SKM-1 (cell line): ENCODE data around the gene DUSP28.
"Not testable (repeated sequence)": the region's sequence is repeated elsewhere in the genome, so short reads cannot be mapped to it uniquely, and the experiment has no call there.

Experiments used
- DNase-seq: peaks from one replicate; lab custom pipeline; 2025; ENCODE audit not compliant: unreplicated experiment; lab: John Stamatoyannopoulos, UW

Gene DUSP28

DNA sequence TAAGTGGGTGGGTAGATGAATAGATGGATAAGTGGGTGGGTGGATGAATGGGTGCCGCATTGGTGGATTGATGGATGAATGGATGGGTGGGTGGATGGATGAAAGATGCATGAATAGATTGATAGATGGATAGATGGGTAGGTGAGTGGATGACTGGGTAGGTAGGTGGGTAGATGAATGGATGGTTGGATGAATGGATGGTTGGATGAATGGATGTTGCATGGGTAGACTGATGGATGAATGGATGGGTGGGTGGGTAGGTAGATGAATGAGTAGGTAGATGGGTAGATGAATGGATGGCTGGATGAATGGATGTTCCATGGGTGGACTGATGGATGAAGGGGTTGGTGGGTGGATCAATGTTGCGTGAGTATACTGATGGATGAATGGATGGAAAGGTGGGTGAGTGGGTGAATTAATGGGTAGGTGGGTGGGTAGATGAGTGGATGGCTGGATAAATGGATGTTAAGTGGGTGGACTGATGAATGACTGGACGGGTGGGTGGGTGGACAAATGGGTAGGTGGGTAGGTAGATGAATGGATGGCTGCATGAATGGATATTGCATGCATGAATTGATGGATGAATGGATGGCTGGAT, 32.9 kb upstream of the DUSP28 start:
- DNase-seq = no peak

DNA sequence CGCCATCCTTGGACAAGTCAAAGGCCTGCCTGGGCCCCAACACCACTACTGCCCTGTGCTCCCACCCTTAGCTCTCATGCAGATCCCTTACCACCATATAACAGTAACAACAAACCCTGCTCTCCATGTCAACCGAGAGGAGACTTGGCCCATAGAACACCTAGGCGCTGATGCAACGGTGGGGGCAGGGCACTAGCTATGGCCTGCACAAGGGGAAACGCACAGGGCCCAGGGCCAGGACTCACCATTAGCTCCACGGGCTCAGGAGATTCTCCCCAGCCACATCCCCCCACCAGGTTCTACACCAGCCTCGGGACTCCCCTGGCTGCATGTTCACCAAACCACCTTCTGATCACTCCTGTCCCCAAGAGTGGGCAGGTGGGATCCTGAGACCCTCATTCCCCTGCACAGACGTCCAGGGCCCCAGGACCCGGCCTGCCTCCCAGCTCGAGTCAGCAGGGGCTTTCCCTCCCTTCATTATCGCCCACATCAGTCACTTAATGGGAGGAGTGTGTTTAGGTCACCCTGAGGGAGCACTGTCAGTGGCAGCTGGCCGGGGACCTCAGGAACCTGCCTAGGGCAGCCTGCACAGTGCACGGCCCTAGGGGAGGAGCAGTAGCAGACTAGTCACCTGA, 31.6 kb upstream of the DUSP28 start:
- DNase-seq = no peak

DNA sequence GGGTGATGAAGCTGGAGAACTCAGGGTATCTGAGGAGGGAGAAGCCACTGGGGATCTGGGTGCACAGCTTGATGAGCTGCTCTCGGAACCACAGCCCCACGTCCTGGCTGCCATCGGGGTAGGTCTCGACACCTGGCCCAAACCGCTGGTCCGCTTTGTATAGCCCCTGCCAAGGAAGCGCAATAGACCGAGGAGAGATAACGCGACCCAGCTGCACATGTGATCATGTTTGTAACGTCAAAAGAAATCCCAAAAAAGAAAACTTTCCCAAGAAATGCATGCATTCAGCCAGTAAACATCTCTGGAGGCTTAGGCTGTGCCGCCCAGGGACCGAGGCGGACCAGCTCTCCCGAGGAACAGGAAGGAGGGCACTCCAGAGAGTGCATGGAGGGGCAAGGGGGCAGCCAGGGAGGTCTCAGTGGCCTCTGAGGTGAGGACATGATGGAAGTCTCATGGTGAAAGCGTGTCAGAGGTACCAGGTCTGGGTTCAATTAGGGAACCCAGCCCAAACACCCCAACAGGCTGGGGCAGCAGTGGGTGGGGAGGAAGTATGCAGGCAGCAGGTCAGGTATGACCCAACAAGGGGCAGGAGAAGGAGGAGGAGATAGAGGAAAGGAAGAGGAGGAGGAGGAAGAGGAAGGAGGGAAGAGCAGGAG, 30.7 kb upstream of the DUSP28 start:
- no peak for DNase-seq

DNA sequence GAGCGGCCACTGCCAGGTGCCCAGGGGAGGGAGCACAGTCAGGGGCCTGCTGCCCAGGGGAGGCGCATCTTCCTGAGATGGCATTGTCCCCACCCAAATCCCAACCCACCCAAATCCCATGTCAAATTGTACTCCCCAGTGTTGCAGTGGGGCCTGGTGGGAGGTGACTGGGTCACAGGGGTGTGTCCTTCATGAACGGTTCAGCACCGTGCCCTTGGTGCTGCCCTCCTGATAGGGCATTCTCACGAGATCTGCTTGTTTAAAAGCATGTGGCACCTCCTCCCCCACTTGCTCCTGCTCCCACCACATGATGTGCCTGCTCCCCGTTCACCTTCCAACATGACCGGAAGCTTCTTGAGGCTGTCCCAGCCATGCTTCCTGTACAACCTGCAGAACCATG, 30.0 kb upstream of the DUSP28 start:
- no peak for DNase-seq

DNA sequence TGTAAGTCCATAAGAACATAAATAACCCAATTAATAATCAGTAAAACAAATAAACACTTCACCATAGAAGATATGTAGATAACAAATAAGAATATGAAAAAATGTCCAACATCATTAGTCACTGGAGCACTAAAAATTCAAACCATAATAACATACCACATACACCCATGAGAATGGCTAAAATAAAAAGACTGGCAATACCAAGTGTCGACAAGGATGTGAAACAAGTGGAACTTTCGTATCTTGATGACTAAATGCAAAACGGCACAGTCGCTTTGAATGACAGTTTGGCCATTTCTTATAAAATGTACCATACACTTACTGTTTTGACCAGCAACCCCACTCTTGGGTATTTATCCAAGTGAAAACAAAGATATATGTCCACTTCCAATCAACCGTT, 29.1 kb upstream of the DUSP28 start:
- DNase-seq = no peak

DNA sequence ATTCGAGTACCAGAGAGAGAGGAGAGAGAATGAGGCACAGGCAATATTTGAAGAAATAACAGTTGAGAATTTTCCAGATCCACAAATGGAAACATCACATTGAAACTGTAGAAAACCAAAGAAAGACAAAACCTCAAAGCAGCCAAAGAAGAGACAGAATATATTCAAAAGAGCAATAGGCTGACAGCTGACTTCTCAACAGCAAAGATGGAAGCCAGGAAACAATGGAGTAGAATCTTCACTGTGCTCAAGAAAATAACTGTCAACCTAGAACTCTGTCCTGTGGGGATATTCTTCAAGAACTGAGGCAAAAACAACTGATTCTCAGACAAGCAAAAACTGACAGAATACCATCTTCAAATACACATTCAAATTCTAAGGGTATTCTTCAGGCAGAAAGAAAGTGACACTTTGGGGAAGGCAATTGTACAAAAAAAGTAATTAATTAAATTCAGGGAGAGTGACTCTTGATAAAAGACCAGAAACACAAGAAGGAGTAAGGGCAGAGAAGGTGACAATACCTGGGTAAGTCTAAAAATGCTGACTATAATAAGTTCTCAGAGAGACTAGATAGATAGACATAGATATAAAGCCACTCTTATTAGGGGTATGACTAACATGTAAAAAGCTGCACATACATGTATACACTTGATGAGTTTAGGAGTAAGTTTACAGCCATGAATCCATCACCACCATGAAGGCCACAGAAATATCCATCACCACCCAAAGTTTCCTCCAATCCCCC, 28.0 kb upstream of the DUSP28 start:
- DNase-seq = no peak

DNA sequence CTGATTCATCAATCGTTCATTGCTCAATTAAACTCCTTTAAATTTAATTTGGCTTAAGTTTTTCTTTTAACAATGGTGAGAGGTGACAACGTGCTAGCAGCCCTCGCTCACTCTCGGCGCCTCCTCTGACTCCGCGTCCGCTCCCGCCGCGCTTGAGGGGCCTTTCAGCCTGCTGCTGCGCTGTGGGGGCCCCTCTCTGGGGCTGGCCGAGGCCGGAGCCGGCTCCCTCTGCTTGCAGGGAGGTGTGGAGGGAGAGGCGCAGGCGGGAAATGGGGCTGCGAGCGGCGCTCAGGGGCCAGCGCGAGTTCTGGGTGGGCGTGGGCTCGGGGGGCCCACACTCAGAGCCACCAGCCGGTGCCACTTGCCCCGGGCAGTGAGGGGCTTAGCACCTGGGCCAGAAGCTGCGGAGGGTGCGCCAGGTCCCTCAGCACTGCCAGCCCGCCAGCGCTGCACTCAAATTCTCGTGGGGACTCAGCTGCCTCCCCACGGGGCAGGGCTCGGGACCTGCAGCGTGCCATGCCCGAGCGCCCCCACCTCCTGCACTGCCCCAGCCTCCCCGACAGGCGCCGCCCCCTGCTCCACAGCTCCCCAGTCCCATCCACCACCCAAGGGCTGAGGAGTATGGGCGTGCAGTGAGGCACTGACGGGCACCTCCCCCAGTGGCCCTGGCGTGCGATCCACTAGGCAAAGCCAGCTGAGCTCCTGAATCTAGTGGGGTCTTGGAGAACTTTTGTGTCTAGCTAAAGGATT, 22.0 kb upstream of the DUSP28 start:
- DNase-seq = no peak

DNA sequence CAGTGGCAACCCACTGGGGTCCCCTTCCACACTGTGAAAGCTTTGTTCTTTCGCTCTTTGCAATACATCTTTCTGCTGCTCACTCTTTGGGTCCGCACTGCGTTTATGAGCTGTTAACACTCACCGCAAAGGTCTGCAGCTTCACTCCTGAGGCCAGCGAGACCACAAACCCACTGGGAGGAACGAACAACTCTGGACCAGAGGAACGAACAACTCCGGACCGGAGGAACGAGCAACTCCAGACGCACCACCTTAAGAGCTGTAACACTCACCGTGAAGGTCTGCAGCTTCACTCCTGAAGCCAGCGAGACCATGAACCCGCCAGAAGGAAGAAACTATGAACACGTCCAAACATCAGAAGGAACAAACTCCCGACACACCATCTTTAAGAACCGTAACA, 21.1 kb upstream of the DUSP28 start:
- DNase-seq = not testable (repeated sequence)

DNA sequence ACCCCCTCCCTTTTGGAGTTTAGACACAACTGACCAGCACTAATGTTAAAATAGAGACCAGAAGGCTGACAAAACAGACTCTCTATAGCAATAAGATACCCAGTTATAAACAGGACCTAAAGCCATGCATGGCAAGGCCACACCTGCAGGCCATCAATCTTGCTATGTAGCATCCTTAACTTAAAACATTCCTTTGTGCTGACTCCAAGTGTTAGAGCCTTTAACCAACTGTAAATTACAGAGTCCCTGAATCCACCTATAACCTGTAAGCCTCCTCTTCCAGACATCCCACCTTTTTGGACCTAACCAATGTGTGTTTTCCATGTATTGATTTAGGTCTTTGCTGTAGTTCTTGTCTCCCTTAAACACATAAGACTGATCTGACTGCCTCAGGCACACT, 20.3 kb upstream of the DUSP28 start:
- DNase-seq = no peak

DNA sequence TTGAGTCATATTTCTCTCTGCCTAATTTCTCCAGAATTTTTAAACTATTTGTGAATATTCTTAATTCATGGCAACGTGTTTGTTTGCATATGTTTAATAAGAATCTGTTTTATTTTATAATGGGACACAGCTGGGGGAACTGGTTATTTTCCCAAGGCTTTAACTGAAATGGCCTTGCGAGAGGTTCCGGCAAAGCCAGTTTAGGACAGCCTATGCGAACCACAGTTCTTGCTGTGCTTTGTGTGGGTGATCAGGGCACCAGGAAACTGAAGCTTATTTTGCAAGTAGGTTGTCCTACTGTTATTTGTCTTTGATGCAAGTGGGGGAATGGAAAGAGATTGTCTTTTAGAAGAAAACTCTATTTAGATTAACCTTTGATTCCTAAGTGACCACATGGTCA, 8.9 kb upstream of the DUSP28 start:
- DNase-seq = no peak

DNA sequence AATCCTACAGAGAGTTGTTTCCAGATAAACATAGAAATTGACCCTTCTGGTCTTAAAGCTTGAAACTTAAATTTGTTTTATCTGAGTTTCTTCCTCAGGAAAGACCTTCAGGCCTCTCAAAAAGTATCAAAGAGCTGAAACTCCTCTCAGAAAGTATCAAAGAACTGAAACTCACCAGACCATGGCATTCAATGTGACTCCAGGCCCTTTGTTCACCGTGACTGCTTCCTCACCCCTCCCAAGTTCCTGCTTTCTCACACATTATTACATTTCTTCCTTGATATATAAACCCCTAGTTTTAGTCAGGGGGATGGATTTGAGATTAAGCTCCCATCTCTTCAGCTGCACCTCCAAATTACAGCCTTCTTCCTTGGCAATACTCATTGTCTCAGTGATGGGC, 8.3 kb upstream of the DUSP28 start:
- no peak for DNase-seq

DNA sequence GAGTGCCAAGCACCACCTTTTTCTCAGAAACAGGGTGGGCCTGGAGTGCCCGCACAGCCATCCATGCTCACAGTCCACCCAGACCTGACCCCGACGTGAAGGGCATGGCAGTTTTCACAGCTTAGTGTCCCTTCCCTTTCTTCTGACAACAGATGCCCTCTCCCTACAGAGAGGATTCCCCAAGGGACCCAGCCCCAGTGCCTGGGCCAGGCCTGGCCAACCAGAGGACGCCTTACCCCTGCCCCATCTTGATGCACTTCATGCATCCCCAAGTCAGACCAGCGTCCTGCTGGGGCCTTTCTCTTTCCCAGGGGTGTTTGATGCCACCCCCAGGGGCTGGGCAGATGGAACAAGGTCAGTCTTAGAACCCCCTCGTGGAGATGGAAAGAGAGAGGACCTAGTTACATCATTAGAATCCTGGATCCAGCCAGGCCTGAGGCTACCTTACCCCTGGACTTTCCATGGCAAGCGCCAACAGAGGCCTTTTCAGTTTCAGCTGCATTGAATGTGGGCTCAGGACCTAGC, 6.1 kb upstream of the DUSP28 start:
- DNase-seq = no peak

DNA sequence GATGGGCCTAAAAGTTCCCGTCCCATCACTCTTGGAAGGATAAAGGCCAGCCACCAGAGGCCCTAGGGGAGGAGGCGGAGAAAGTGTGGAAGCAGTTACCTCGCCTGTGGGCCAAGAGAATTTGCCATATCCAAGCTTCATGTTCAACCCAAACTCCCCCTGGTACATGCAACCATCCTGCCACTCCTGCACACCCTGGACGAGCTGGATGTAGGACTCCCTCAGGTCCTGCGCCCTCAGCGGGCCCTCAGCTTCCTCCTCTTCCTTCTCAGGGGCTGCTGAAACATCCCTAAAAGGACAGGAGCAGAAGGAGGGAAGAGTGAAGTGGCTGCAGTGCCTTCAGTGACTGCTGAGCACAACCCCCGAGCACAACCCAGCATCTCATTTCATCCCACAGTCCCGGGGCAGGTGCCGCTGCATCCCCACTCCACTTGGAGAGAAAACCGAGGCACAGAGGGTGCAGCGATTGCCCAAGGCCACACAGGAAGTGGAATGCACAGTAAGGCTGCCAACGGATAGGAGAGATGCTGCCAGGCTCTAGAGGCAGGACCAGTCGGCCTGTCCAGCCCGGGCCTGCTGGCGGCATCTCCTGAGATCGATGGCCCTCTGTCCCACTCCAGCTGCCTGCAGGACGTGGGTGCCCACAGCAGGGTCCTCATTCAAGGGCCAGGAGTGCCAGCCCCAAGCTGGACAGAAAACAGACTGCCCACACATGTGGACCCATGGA, 5.2 kb upstream of the DUSP28 start:
- DNase-seq = no peak

DNA sequence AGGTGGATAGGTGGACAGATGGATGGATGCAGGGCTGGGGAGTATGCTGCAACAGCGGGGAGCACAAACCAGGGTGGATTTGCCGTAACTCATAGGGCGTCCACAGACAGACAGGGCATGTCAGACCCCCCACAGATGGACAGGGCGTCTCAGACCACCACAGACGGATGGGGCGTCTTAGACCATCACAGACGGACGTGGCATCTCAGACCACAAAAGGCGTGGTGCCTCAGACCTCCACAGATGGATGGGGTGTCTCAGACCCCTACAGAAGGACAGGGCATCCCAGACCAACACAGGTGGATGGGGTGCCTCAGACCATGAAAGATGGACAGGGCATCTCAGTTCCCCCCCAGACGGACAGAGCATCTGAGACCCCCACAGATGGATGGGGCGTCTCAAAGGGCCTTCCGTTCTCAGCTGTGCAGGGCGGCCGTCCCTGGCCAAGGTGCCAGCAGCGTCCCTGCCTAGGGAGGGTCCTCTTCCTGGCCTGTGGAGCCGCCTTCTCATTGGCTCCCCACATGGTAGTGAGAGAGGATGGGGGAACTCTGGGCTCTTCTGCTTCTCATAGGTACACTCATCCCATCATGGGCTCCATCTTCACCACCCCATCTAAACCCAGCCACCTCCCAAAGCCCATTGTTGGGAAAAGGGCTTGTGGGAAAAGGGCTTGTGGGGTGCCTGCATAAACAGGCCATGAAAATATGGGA, 4.5 kb upstream of the DUSP28 start:
- no peak for DNase-seq

DNA sequence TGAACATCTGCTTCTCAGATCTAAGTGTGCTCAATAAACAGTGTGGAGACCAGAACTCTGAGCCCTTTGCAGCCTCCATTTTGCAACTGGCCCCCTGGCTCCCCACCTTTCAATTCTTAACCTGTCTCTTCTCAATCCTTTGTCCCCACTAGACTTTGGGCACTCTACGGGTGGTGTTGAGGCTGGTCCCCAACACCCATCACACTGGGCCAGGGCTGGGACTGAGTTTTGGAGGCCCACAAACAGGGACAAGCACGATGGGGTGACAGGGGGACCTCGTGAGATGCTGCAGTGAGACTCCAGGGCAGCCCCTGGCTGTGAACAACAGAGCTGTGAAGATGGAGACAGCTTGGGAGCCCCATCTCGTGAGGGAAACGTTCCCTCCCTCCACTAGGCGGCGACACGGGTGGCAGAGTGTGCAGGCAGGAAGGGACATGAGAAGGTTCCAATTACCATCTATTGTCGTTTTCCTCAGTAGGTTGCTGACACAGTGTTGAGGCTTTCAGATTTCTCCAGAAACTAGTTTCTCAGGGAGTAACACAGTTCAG, 3.5 kb upstream of the DUSP28 start:
- no peak for DNase-seq

DNA sequence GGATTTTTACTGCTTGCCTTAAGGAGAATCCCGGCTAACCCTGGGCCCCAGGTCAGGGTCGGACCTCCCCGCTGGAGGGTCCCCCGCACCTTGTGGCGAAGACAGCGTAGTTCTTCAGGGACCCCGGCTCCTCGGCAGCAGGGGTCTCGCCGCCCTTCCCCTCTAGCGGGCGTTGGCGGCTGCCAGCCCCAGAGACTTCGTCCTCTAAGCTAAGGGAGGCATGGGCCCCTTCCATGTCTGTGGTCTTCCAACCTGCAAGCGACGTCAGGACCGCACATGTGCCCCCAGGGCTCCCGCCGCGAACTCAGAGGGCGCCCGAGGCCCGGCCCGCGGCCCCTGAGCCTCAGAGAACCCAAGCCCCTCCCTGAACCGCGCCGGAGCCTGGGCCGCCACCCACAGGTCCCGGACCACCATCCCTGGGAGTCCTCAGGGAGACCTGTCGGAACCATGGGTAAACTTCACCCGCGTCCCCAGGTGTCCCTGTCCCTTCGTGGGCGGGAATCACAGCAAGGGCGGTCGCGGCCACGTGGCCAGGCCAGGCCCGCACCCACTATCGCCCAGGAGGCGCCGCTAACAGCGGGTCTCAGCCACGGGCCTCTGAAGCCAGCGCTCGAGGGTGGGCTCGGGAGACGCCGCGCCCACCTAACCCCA, 2.9 kb upstream of the DUSP28 start:
- no peak for DNase-seq

DNA sequence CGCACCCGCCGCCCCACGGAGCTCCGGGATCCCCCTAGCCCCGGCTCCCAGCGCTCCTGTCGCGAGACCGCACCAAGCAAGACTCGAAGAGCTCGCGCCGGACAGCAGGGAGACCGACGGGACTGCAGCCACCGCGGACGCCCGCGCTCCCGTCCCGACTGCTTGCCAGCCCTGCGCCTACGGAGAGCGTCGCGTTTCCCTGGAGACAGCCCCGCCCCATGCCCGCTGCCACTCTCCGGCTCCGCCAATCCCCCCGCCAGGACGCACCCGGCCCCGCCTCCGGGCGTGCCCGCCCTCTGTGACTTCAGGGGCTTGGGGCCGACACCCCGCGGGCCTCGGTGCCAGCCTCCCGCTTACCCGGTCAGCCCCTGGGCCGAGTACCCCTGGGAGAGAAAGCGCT, 2.3 kb upstream of the DUSP28 start, which contains the start of gene ANKMY1:
Gene ANKMY1 (minus strand): TSS at position 181 of the 400 bp plus-strand sequence. CDS start 653 bp downstream, outside the sequence.
- no peak for DNase-seq

DNA sequence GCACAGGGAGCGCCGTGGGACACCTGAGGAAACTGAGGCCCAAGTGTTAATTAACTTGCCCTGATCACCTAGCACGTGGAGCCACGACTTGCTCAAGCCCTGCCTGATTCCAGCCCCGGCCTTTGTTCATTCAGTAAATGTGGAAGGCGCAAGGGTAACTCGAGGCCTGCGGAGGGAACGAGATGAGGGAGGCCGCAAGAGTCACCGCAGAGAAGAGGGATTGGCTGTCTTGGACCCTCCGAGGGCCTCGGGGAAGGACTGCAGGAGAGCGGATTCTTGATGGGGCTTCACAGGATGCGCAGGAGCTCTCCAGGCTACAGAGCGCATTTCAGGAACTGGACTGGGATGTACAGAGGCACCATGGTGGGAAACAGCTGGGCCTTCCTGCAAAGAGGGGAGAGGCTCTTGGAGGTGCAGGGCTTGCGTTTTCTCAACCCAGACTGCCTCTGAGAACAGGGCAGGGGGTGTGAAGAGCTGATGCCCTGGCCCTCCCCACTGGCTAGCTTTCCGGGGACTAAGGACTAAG, 1.9 kb upstream of the DUSP28 start:
- DNase-seq = no peak

DNA sequence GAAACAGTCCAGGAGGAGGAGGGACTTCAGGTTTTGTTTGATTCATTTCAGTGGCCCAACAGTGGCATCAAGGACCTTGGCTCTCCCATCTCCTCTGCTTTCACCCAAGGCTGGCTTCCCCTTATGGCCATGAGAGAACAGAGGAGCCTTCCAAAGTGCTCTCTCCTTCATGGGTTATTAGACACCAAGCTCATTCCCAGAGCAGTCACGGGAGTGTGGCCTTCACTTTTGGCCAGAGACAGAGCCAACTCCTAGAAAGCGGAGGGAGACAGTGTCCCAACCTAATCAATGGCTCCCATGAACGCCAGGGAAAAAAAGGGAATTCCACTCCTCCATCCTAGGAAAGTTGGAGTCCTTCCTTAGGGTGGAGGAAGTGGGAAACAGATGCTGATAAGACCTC, 871 bp upstream of the DUSP28 start:
- DNase-seq = no peak
